Measurements from ENCODE around the gene SOX2.

GRCh38 chr3:181700168-181701087 is 11.3 kb upstream of the SOX2 start:
- peak; percentile 81 for TF ChIP-seq CTCF (IDR thresholded peaks at IDR 0.05; ENCODE audit: low read depth, low read length)
- no peak for TF ChIP-seq EZH2phosphoT487 (IDR thresholded peaks at IDR 0.05; ENCODE audit: low read depth)

All from OCI-LY3 (cell line).